ENCODE measurements around the gene TPSAB1.

DNA sequence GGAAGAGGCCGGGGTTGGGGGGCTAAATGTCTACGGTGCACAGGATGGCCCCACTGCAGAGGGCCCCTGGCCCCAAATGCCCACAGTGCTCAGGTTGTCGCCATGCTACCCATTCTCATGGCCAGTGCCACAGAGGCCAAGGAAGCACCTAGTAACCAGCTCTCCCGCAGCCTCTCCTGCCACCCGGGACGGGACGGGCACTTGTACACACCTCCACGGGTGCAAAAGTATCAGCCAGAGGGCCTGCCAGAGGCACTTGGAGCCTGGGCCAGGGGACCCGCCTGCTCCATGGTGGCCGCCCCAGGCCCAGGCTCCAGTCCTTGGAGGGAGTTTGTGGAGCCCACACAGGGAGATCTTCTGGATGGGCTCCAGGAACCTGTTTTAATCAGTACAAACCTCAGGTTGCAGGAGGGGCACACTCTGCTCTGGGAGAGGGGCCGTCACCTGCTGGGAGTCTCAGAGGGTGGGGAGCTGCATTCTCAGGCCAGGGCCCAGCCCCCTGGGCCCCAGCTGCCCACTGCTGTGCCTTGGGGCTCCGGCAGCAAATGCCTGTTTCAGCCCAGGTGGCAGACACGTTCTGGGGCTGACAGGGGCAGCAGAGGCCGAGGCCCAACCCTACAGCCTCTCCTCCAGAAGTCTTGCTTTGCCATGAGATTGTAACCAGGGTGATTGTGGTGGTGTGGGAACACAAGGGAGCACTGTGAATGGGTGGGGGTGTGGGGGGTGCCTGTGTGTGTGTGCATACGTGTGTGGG lies 23.3 kb downstream of the TPSAB1 start:
- TF ChIP-seq, protein P1, sequence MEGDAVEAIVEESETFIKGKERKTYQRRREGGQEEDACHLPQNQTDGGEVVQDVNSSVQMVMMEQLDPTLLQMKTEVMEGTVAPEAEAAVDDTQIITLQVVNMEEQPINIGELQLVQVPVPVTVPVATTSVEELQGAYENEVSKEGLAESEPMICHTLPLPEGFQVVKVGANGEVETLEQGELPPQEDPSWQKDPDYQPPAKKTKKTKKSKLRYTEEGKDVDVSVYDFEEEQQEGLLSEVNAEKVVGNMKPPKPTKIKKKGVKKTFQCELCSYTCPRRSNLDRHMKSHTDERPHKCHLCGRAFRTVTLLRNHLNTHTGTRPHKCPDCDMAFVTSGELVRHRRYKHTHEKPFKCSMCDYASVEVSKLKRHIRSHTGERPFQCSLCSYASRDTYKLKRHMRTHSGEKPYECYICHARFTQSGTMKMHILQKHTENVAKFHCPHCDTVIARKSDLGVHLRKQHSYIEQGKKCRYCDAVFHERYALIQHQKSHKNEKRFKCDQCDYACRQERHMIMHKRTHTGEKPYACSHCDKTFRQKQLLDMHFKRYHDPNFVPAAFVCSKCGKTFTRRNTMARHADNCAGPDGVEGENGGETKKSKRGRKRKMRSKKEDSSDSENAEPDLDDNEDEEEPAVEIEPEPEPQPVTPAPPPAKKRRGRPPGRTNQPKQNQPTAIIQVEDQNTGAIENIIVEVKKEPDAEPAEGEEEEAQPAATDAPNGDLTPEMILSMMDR (IDR thresholded peaks at IDR 0.05; ENCODE audit: low read depth, low read length), result no peak
- no peak for TF ChIP-seq EZH2phosphoT487 (IDR thresholded peaks at IDR 0.05; ENCODE audit: low read depth)
